PC-3 (cell line): ENCODE data around the gene TMEM229B. TPM values are rescaled to one million over a fixed set of nuclear protein-coding genes. Genes with fewer than 3 reads are reported as not detected.

Experiments
- ATAC-seq: fragments of 200-7000 bp; cut with Tn5 transposase; 2 replicates; pipeline ENCODE4 v1.9.1; 2020; ENCODE audit warnings: mild to moderate bottlenecking, moderate library complexity
- BruUV-seq: library from RNA; stranded (reverse); fragments of 400-500 nt; replicated peaks from 2 replicates; lab custom pipeline; 2021; lab: Mats Ljungman, UMichigan
- CTCF ChIA-PET: fragments of 300-600 bp; sonication (Branson Sonifier 250); formaldehyde crosslinking; loops from one replicate; lab custom pipeline; 2022; ENCODE audit warnings: antibody characterized with exemption; lab: Charles Lee
- POLR2A ChIA-PET: fragments of 300-600 bp; sonication (Branson Sonifier 250); formaldehyde crosslinking; loops from one replicate; lab custom pipeline; 2022; ENCODE audit warnings: antibody characterized with exemption; ENCODE audit not compliant: unreplicated experiment; lab: Charles Lee
- DNase-seq: peaks from one replicate; pipeline ENCODE4 v3.0.0-alpha.2; 2015
- H2AFZ ChIP-seq: fragments of 300-600 bp; sonication (generic); 2 replicates; pipeline ENCODE4 v1.6.0; 2016; ENCODE audit warnings: antibody characterized with exemption, low read length
- H3F3A ChIP-seq: fragments of 300-600 bp; sonication (generic); one replicate; pipeline ENCODE4 v1.6.0; 2017; ENCODE audit warnings: antibody characterized with exemption, low read length, control low read depth, mild to moderate bottlenecking; ENCODE audit not compliant: unreplicated experiment
- H3K27ac ChIP-seq: fragments of 300-600 bp; sonication (generic); 2 replicates; pipeline ENCODE4 v1.5.1; 2016; ENCODE audit warnings: mild to moderate bottlenecking, low read length
- H3K27me3 ChIP-seq: fragments of 300-600 bp; sonication (generic); 2 replicates; pipeline ENCODE4 v1.6.1; 2016; ENCODE audit warnings: low read length, mixed read lengths
- H3K36me3 ChIP-seq: fragments of 300-600 bp; sonication (generic); 2 replicates; pipeline ENCODE4 v1.6.1; 2016; ENCODE audit warnings: low read depth, mixed run types, low read length, mixed read lengths
- H3K4me1 ChIP-seq: fragments of 300-600 bp; sonication (generic); 2 replicates; pipeline ENCODE4 v1.5.1; 2016; ENCODE audit warnings: low read length; ENCODE audit not compliant: insufficient read depth
- H3K4me2 ChIP-seq: fragments of 300-600 bp; sonication (generic); 2 replicates; pipeline ENCODE4 v1.6.0; 2016; ENCODE audit warnings: low read length
- H3K4me3 ChIP-seq: fragments of 300-600 bp; sonication (generic); 2 replicates; pipeline ENCODE4 v1.5.1; 2016; ENCODE audit warnings: mild to moderate bottlenecking, low read length, mixed read lengths
- H3K79me2 ChIP-seq: fragments of 300-600 bp; sonication (generic); 2 replicates; pipeline ENCODE4 v1.6.1; 2017; ENCODE audit warnings: low read length, mixed read lengths
- H3K9ac ChIP-seq: fragments of 300-600 bp; sonication (generic); 2 replicates; pipeline ENCODE4 v1.6.0; 2016; ENCODE audit warnings: mild to moderate bottlenecking, low read length
- H3K9me2 ChIP-seq: fragments of 300-600 bp; sonication (generic); replicated peaks from 2 replicates; pipeline ENCODE4 v1.6.1; 2016; ENCODE audit warnings: mixed run types, low read length, mixed read lengths
- H3K9me3 ChIP-seq: fragments of 300-600 bp; sonication (generic); 2 replicates; pipeline ENCODE4 v1.6.1; 2016; ENCODE audit warnings: low read length, mixed read lengths
- H4K20me1 ChIP-seq: fragments of 300-600 bp; sonication (generic); 2 replicates; pipeline ENCODE4 v1.6.1; 2016; ENCODE audit warnings: low read length, mixed read lengths
- CTCF ChIP-seq: fragments of 300-600 bp; sonication (generic); conservative IDR thresholded peaks from 2 replicates; pipeline ENCODE4 v1.5.1; 2017; ENCODE audit warnings: antibody characterized with exemption, low read depth, mild to moderate bottlenecking, low read length
- EZH2 ChIP-seq: fragments of 300-600 bp; sonication (generic); IDR thresholded peaks from one replicate; pipeline ENCODE4 v1.6.1; 2017; ENCODE audit warnings: antibody characterized with exemption, mild to moderate bottlenecking, low read length; ENCODE audit not compliant: unreplicated experiment
- EZH2phosphoT487 ChIP-seq: fragments of 300-600 bp; sonication (generic); IDR thresholded peaks from 2 replicates; pipeline ENCODE4 v1.6.1; 2018; ENCODE audit warnings: mild to moderate bottlenecking, antibody characterized with exemption, low read length, borderline replicate concordance
- intact Hi-C: fragments of 100-400 bp; cut with micrococcal nuclease; formaldehyde crosslinking; loops from 2 replicates; pipeline ENCODE4 v1.9.0; 2023
- total RNA-seq: library from RNA; depleted of rRNA; stranded (reverse); fragments of >200 nt; gene quantifications from 2 replicates; pipeline ENCODE4 v1.2.3, GENCODE V29; 2014

TMEM229B gene
- total RNA-seq, 1 experiment from 2014 or later = not detected

- no peak overlapping the region for H3K4me3 ChIP-seq
- ATAC-seq = no peak
- H3F3A ChIP-seq = no peaks in the 10 kb centered on the region
- H3K9me3 ChIP-seq = no peaks in the 10 kb centered on the region
- no TSS peak for BruUV-seq
- H3K27ac ChIP-seq = no peak overlapping the region
- H3K79me2 ChIP-seq = no peaks in the 10 kb centered on the region
- no peak overlapping the region for H3K9ac ChIP-seq
- ChIA-PET POLR2A (interaction anchor here (0.6 kb wide), 1 partner anchor 143 kb away, joined by 4 read pairs; no protein-coding TSS in a partner anchor), CTCF (interaction anchor here (0.7 to 1.8 kb wide), 4 partner anchors 25 to 179 kb away, joined by 3 to 25 read pairs (median 6); no protein-coding TSS in a partner anchor)
- no peaks in the 10 kb centered on the region for H4K20me1 ChIP-seq
- H3K27me3 ChIP-seq = peaks cover 19% of the 10 kb centered on the region; the same call in 1 of the 2 replicates
- no peaks in the 10 kb centered on the region for H3K36me3 ChIP-seq
- H2AFZ ChIP-seq = no peak overlapping the region
- intact Hi-C loops = loop anchor here (5.0 kb wide), 1 partner anchor 142 kb away; no protein-coding TSS in a partner anchor
- TF ChIP-seq CTCF (no peak), EZH2phosphoT487 (no peak), EZH2 (no peak)
- no peaks in the 10 kb centered on the region for H3K9me2 ChIP-seq
- H3K4me2 ChIP-seq = no peak overlapping the region
- no peaks in the 10 kb centered on the region; the same call in 1 of the 2 replicates for H3K4me1 ChIP-seq
- no peak for DNase-seq
These were observed 36.9 kb upstream of the TMEM229B start for GRCh38 chr14:67525389-67525788.

GRCh38 chr14:67524634-67524963, 36.1 kb upstream of the TMEM229B start:
- Histone ChIP-seq H4K20me1 (no peaks in the 10 kb centered on the region), H3K27me3 (peaks cover 25% of the 10 kb centered on the region; the same call in 1 of the 2 replicates), H3K79me2 (no peaks in the 10 kb centered on the region), H3K9me2 (no peaks in the 10 kb centered on the region), H2AFZ (no peak overlapping the region), H3K9me3 (no peaks in the 10 kb centered on the region), H3K4me1 (no peaks in the 10 kb centered on the region; the same call in 1 of the 2 replicates), H3F3A (no peaks in the 10 kb centered on the region), H3K4me3 (no peak overlapping the region), H3K4me2 (no peak overlapping the region), H3K36me3 (no peaks in the 10 kb centered on the region), H3K9ac (no peak overlapping the region), H3K27ac (no peak overlapping the region)
- CTCF ChIA-PET = interaction anchor here (1.3 kb wide), 1 partner anchor 9 kb away, joined by 3 read pairs; no protein-coding TSS in a partner anchor
- intact Hi-C loops = no loop called here
- TF ChIP-seq EZH2phosphoT487 (no peak), EZH2 (no peak), CTCF (no peak)
- no TSS peak for BruUV-seq
- no peak for ATAC-seq
- peak; percentile 45 for DNase-seq
- POLR2A ChIA-PET = interaction anchor here (0.6 kb wide), 1 partner anchor 1271 kb away, joined by 5 read pairs; no protein-coding TSS in a partner anchor
